Measurements from ENCODE around the gene ITGB3.

ITGB3 gene

DNA sequence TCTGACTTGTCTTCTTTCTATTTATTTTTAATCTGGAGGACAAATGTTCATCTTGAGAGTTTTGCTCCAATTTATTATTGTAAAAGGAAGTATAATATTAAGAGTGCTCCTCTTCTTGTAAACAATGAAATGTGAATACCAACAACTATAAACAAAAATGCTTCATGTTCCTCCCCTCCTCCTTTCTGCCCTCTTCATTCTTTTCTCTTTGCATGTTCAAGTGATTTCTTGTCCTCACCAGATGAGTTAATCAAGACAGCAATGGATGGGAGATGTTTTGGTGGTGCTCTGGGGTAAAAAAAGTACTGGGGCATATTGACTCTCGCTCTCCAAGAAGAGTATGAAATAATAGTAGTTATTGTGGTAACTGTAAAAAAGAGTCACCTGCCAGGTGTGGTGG is 24.3 kb downstream of the ITGB3 start:
- DNase-seq, result no peak

DNA sequence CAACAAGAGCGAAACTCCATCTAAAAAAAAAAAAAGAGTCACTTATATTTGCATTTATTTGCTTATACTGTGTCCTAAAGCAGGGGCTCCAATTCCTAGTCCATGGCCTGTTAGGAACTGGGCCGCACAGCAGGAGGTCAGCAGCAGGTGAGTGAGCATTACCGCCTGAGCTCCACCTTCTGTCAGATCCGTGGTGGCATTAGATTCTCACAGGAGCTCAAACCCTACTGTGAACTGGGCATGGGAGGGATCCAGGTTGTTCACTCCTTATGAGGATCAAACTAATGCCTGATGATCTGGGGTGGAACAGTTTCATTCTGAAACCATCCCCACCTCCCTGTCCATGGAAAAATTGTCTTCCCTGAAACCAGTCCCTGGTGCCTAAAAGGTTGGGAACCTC is 24.9 kb downstream of the ITGB3 start:
- no peak for DNase-seq

GRCh38 chr17:47279062-47279801 is 25.6 kb downstream of the ITGB3 start:
- DNase-seq, result no peak

DNA sequence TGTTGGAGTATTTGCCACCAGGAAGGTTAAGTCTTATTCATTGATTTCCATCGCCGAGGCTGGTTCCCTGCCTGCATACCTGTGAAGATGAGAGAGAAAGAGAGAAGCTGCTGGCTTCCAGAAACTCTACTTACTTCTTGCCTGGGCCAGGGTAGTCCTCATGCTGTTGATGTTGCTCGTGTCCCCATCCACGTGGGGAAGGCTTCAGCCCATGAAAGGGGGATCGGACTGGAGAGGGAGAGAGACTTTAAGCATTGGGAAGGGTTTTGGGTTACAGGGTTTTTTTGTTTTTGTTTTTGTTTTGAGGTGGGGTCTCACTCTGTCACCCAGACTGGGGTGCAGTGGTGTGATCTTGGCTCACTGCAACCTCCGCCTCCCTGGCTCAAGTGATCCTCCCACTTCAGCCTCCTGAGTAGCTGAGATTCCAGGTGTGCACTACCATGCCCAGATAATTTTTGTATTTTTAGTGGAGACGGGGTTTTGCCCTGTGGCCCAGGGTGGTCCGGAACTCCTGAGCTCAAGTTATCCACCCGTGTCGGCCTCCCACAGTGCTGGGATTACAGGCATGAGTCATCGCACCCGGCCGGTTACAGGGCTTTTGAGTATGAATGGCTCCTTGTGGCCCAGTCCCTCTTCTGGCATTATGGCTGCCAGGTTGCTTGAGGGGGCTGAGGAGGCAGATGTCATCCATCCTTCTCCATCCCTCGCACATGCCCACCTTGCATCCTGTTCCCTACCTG is 26.6 kb downstream of the ITGB3 start:
- no peak for DNase-seq

DNA sequence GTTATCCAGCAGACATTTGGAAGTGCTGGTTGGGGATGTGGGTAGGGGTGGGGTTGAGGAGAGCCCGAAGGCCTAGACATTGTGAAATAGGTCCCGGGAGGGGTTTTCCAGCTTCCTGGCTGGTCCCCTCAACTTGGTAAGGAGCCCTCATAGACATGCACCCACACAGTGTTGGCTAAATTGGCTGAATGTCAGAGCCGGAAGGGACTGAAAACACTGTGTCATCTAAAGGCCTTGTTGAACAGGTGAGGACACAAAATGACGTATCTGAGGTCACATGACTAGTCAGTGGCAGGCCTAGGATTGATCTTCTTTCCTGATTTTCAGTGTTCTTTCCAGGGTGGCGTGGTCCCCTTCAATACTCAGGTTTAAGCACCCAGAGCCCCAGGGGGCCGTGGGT is 27.6 kb downstream of the ITGB3 start:
- DNase-seq, result no peak

DNA sequence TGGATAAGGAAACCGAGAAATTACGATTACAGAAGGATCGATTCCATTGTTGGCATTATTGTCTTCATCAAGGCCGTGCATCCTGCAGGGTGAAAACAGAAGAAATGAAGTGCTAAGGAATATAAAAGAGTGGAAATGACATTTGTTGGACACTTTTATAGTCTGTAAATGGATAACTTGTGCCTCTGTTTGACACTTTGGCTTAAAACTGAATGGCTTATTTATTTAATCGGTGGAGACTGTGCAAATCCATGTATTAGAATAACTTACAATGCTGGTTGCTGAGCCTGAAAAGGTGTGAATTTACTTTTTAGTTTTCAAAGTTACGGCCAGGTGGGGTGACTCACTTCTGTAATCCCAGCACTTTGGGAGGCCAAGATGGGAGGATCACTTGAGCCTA is 31.4 kb downstream of the ITGB3 start:
- DNase-seq, result no peak

GRCh38 chr17:47286198-47286914 is 32.7 kb downstream of the ITGB3 start:
- no peak for DNase-seq

GRCh38 chr17:47287068-47287467 is 33.4 kb downstream of the ITGB3 start:
- no peak for DNase-seq

DNA sequence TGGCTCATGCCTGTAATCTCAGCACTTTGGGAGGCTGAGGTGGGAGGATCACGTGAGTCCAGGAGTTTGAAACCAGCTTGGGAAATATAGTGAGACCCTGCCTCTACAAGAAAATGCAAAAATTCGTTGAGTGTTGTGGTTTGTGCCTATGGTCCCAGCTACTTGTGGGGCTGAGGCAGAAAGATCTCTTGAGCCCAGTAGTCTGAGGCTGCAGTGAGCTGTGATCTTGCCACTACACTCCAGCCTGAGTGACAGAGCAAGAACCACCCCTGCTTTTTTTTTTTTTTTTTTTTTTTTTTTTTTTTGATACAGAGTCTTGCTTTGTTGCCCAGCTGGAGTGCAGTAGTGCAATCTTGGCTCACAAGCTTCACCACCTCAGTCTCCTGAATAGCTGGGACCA is 34.0 kb downstream of the ITGB3 start:
- no peak for DNase-seq

GRCh38 chr17:47288531-47289116 is 35.0 kb downstream of the ITGB3 start:
- no peak for DNase-seq

DNA sequence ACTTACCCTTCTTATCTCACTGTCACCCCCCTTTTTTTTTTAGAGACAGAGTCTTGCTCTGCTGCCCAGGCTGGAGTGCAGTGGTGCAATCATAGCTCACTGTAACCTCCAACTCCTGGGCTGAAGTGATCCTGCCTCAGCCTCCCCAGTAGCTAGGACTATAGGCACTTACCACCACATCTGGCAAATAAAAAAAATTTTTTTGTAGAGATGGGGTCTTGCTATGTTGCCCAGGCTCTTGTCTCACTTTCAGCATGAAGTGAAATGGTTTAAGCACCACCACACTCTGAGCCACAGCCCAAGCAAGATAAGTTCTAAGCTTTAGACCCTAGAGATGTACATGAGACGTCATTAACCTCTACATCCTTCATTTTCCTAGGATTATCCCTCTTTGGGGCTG is 35.7 kb downstream of the ITGB3 start:
- DNase-seq, result no peak

- no peak for DNase-seq
Measured at GRCh38 chr17:47290870-47291241, 37.2 kb downstream of the ITGB3 start.

GRCh38 chr17:47291242-47291873 is 37.7 kb downstream of the ITGB3 start:
- DNase-seq, result no peak

DNA sequence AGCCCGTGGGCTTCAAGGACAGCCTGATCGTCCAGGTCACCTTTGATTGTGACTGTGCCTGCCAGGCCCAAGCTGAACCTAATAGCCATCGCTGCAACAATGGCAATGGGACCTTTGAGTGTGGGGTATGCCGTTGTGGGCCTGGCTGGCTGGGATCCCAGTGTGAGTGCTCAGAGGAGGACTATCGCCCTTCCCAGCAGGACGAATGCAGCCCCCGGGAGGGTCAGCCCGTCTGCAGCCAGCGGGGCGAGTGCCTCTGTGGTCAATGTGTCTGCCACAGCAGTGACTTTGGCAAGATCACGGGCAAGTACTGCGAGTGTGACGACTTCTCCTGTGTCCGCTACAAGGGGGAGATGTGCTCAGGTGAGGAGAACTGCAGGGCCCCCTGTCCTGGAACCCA is 38.6 kb downstream of the ITGB3 start:
- no peak for DNase-seq

DNA sequence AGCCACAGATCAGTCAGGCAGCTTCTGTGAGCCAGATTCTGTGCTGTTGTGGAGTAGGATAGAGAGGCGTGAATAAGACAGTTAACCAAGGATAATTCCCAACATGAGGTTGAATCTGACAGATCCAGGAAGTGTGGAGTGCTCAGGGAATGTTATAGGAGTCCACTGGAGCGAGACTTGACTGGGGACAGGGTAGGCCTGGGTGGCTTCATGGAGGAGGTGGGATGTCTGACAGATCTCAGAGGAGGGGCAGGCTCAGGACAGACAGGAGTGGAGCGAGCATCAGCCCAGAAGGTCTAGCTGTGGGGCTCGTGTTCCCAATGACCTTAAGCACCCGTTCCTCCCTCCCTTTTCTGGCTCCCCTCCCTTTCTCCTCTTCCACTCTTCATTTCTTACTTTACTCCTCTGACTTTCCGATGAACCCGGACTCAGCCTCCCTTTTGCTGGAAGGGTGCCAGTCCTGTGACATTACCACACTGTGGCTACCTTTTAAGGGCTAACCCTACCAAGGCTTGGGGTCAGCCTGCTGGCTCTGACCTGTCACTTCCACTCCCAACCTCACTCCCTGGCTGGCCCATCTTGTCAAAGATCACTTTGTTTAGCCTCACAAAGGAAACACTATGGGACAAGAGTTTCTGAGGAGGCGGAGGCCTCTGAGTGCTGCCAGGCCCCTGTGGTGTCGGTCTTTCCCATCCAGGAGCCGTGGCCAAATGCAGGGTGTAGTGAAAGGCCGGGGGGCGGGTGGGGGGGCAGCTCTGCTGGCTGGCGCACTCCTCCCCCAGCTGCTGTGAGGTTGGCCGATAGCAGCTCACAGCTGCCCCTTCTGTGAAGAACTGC is 41.6 kb downstream of the ITGB3 start:
- DNase-seq, result no peak

GRCh38 chr17:47295874-47296255 is 42.2 kb downstream of the ITGB3 start:
- DNase-seq, result no peak

DNA sequence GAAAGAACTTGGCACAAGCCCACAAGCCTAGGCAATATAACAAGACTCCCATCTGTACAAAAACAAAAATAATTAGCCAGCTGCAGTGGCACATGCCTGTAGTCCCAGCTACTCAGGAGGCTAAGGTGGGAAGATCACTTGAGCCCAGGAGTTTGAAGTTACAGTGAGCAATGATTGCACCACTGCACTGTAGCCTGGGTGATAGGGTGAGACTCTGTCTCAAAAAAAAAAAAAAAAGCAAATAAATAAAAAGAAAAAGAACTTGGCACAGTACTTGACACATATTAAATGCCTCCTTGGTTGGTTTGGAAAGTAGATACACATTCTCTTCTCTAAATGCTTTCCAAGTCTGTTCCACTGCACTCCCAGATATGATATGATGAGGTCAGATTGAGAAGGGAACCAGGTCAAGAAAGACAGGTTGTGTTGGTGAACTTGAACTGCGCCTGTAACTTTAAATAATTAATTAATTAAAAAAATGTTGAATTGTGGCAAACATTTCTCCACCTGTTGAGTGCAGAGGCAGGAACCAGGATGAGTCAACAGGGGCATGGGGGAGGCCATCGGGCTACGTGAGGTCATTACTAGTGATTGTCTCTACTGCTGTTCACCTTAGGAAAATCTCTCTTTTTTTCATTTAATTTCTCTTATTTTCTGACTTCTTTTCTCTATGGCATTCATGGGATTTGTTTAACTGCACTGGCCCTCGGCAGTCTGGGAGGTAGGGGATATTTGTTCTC is 44.2 kb downstream of the ITGB3 start:
- DNase-seq, result no peak

DNA sequence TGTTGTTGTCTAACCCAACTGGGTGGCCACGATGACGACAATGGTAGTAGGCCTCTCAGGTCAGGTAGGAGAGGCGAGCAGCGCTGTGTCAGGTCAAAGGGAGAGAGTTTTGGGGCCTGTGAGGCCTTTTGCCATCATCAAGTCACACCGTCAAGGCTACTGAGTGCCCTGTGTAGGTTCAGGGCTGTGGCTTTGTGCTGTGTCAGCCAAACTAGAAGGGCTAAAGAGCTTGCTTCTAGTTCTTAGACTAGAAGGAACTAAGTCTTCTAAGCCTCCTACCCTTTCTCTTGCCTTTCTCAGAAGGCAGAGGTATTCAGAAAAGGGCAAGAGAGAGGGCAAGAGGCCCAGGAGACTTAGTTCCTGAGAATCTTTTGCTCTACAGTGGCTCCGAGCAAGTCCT is 45.1 kb downstream of the ITGB3 start:
- no peak for DNase-seq

GRCh38 chr17:47299239-47299910 is 45.7 kb downstream of the ITGB3 start:
- DNase-seq, result peak in 1 of 2 experiments; percentile 14

DNA sequence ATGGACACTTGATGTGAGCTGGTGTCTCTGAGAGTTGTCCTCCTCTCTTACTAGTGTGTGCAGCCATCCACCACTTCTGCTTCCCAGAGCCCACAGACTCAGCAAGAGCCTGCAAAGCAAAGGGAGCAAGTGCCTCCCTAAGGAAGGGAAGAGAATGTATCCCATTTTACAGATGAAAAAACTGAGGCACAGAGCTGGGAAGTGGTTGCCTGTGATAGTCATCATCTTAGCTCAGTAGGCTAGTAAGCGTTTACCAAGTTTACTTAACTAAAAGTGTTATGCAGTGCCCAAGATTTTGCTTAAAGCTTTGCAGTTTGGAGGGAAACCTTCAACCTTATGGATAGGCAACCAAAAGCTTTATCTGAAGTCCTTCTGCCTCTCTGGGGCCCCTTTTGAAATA is 47.1 kb downstream of the ITGB3 start:
- DNase-seq, result no peak

DNA sequence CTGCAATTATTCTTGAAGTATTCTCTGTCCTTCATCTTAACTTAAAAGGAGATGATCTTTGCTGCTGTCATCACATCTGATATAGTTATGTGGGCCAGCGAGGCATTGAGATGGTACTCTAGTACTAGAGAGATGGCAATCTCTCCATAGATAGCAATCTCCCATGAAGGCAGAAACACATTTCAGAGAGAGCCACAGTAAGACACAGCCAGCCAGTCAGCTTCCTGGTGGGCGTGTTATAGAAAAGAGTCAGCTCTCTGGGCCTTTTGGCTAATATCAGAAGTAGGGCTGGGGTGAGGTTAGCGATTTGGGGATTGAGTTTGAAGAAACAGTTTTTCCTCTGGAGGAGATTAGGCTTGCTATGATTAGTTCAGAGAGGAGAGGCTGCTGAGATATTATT is 47.5 kb downstream of the ITGB3 start:
- no peak for DNase-seq

Measured in NCI-H524 (cell line).